ENCODE results near the gene TMIGD2. TPM values are rescaled to one million over a fixed set of nuclear protein-coding genes. Genes with fewer than 3 reads are reported as not detected.
"Not testable (repeated sequence)": the region's sequence is repeated elsewhere in the genome, so short reads cannot be mapped to it uniquely, and the experiment has no call there.

Gene TMIGD2
- total and polyA plus RNA-seq, 5 donors from 2014 or later: 4.8 to 17.1 (median 5.4) TPM

DNA sequence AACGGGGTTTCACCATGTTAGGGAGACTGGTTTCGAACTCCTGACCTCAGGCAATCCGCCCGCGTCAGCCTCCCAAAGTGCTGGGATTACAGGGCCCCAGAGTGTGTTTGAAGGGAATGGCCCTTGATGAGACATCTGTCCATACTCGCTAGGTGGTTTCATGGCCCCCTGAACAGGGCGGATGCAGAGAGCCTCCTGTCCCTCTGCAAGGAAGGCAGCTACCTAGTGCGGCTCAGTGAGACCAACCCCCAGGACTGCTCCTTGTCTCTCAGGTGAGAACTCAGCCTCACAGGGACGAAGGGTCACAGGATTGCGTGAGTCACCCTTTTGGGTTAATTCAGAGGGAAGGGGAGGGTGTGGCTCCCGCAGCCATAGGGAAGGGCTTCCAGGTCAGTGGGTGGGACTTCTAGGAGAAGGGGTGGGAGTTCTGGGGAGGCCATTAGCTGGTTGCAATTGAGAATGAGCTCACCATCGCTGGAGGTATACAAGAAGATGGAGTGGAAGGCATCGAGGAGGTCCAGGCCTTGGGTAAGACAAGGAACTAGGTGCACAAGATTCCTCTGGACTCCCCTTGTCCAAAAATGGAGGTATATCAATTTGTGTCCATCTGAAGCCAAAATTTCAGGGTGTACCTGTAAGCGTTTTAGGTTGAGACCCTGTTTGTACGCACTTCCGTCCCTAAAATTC lies 14.0 kb downstream of the TMIGD2 start:
- H3K27me3 Mint-ChIP-seq: peaks cover 6% of the 10 kb centered on the region
- no peaks in the 10 kb centered on the region for H3K4me1 Mint-ChIP-seq
- H3K27ac ChIP-seq (ENCODE audit: insufficient read depth, low read length, poor library complexity, severe bottlenecking): no peak overlapping the region
- H3K9me3 Mint-ChIP-seq: no peaks in the 10 kb centered on the region
- no peaks in the 10 kb centered on the region for H3K36me3 ChIP-seq (ENCODE audit: control insufficient read depth, insufficient read depth, low read length)
- H3K4me3 Mint-ChIP-seq: no peak overlapping the region
- H3K9me3 ChIP-seq (ENCODE audit: control insufficient read depth in 2 of 2, low read length in 2 of 2): no peaks in the 10 kb centered on the region
- H3K27ac Mint-ChIP-seq: no peak overlapping the region
- no peak overlapping the region for H3K4me3 ChIP-seq (ENCODE audit: low read depth, low read length)
- H3K27me3 ChIP-seq (ENCODE audit: control insufficient read depth, insufficient read depth, low read length): no peaks in the 10 kb centered on the region
- no peaks in the 10 kb centered on the region for H3K36me3 Mint-ChIP-seq
- DNase-seq: no peak
- H3K4me1 ChIP-seq (ENCODE audit: control insufficient read depth, insufficient read depth, low read length, poor library complexity, severe bottlenecking): no peaks in the 10 kb centered on the region
- ATAC-seq (ENCODE audit: low read depth in 2 of 2): no peak

DNA sequence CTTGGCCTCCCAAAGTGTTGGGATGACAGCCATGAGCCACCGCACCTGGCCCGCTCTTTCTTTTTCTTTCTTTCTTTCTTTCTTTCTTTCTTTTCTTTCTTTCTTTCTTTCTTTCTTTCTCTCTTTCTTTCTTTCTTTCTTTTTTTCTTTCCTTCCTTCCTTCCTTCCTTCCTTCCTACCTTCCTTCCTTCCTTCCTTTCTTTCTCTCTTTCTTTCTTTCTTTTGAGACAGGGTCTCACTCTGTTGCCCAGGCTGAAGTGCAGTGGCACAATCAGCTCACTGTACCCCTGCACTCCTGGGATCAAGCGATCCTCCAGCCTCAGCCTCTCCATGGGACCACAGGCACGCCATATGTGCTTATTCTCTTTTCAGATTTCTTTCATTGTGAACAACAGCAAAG lies 16.0 kb downstream of the TMIGD2 start:
- not testable (repeated sequence) for H3K4me1 Mint-ChIP-seq; H3K27ac Mint-ChIP-seq; H3K9me3 Mint-ChIP-seq; H3K36me3 ChIP-seq (ENCODE audit: control insufficient read depth, insufficient read depth, low read length); DNase-seq; H3K36me3 Mint-ChIP-seq; H3K27me3 ChIP-seq (ENCODE audit: control insufficient read depth, insufficient read depth, low read length); H3K4me3 ChIP-seq (ENCODE audit: low read depth, low read length); H3K4me3 Mint-ChIP-seq; H3K4me1 ChIP-seq (ENCODE audit: control insufficient read depth, insufficient read depth, low read length, poor library complexity, severe bottlenecking); H3K9me3 ChIP-seq (ENCODE audit: control insufficient read depth in 2 of 2, low read length in 2 of 2); H3K27ac ChIP-seq (ENCODE audit: insufficient read depth, low read length, poor library complexity, severe bottlenecking); ATAC-seq (ENCODE audit: low read depth in 2 of 2)
- peaks cover 13% of the 10 kb centered on the region for H3K27me3 Mint-ChIP-seq

DNA sequence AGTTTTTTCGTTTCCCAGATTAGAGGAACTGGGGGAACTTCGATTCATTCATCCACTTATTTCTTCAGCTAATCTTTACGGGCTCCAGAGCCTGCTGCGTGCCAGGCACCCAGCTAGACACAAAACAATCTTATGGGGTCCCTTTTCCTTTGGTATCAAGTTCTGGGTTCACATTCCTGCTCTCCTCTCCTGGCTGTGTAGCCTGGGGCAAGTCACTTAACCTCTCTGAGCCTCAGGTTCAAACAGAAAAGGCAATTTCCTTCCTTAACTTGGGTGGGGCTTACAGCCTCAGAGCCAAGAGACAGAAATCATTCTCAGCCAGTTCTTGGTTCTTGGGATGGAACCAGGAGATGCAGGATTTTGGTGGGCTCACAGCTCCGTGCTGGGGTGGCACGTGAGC lies 17.2 kb downstream of the TMIGD2 start:
- no peak overlapping the region for H3K27ac Mint-ChIP-seq
- Histone ChIP-seq H3K9me3 (ENCODE audit: control insufficient read depth in 2 of 2, low read length in 2 of 2) (no peaks in the 10 kb centered on the region), H3K4me3 (ENCODE audit: low read depth, low read length) (no peak overlapping the region), H3K27me3 (ENCODE audit: control insufficient read depth, insufficient read depth, low read length) (peaks cover 1% of the 10 kb centered on the region), H3K4me1 (ENCODE audit: control insufficient read depth, insufficient read depth, low read length, poor library complexity, severe bottlenecking) (peaks cover under 1% of the 10 kb centered on the region), H3K36me3 (ENCODE audit: control insufficient read depth, insufficient read depth, low read length) (no peaks in the 10 kb centered on the region), H3K27ac (ENCODE audit: insufficient read depth, low read length, poor library complexity, severe bottlenecking) (no peak overlapping the region)
- H3K9me3 Mint-ChIP-seq: no peaks in the 10 kb centered on the region
- H3K4me3 Mint-ChIP-seq: no peak overlapping the region
- peaks cover 25% of the 10 kb centered on the region for H3K27me3 Mint-ChIP-seq
- DNase-seq (no peak), ATAC-seq (ENCODE audit: low read depth in 2 of 2) (no peak)
- H3K36me3 Mint-ChIP-seq: no peaks in the 10 kb centered on the region
- H3K4me1 Mint-ChIP-seq: peaks cover 0 to under 1% (median 0%) of the 10 kb centered on the region in 4 donors

DNA sequence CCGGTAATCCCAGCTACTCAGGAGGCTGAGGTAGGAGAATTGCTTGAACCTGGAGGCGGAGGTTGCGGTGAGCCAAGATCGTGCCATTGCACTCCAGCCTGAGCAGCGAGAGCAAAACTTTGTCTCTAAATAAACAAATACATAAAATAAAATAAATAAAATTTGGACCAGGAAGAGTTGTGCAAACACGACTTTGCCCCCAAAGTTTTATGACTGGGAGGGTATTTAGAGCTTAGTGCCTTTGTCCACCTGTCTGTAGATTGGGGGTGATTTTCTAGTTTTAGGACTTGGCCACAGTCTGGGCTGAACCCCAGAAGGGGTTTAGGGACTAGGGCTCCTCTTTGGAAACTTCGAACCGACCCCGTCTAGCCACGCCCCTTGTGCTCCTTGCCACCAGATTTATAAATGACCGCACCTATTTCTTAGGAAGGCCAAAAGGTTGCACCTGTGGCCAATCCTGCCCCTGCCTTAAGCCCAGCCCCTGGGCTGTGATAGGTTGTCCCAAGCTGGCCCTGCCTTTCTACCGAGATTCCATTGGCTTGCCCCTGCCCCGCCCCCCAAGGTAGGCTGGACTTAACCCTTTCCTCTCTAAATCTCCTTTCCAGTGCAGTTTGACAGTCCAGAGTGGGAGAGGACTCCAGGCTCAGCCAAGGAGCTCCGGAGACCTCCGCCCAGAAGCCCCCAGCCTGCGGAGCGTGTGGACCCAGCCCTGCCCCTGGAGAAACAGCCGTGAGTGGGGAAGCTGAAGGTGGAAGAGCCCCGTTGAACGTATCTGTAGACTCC lies 17.8 kb downstream of the TMIGD2 start:
- Histone ChIP-seq H3K27me3 (ENCODE audit: control insufficient read depth, insufficient read depth, low read length) (peaks cover 1% of the 10 kb centered on the region), H3K36me3 (ENCODE audit: control insufficient read depth, insufficient read depth, low read length) (no peaks in the 10 kb centered on the region), H3K27ac (ENCODE audit: insufficient read depth, low read length, poor library complexity, severe bottlenecking) (no peak overlapping the region), H3K9me3 (ENCODE audit: control insufficient read depth in 2 of 2, low read length in 2 of 2) (no peaks in the 10 kb centered on the region), H3K4me1 (ENCODE audit: control insufficient read depth, insufficient read depth, low read length, poor library complexity, severe bottlenecking) (peaks cover 7% of the 10 kb centered on the region), H3K4me3 (ENCODE audit: low read depth, low read length) (no peak overlapping the region)
- Mint-ChIP-seq H3K36me3 (no peaks in the 10 kb centered on the region), H3K4me3 (no peak overlapping the region), H3K4me1 (peaks cover 0 to 4% (median 0%) of the 10 kb centered on the region in 4 donors), H3K27me3 (peaks cover 29% of the 10 kb centered on the region), H3K27ac (no peak overlapping the region), H3K9me3 (no peaks in the 10 kb centered on the region)
- ATAC-seq (ENCODE audit: low read depth in 2 of 2) (no peak), DNase-seq (no peak)

DNA sequence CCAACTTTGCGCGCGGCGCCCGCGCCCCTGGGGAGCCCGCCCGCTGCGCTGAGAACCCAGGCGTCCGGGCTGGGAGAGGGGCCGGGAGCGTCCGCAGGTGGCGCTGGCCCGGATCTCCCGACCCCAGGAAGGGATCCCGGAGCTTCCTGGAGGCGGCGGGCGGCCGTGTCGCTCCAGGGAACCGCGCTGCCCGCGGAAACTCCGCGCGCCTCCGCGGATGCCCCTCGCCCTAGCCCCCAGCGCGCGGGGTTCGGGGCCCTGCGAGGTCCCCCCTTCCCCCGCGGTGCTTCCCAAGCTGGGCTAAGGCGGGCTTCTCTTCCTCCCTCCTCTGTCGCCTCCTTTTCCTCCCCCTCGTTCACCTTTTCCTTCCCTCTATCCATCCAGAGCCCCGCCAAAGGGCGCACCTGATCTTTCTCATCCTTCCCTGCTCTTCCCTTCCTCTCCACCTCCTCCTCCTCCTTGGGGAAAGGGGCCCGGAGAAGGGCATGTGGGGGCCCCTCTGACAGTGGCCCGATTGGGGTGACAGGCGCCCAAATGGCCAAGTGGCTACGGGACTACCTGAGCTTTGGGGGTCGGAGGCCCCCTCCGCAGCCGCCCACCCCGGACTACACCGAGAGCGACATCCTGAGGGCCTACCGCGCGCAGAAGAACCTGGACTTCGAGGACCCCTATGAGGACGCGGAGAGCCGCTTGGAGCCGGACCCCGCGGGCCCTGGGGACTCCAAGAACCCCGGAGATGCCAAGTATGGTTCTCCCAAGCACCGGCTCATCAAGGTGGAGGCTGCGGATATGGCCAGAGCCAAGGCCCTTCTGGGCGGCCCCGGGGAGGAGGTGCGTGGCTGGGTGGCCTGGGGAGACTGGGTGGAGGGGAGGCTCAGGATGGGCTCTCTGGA lies 22.4 kb downstream of the TMIGD2 start:
- Histone ChIP-seq H3K27me3 (ENCODE audit: control insufficient read depth, insufficient read depth, low read length) (peaks cover 1% of the 10 kb centered on the region), H3K9me3 (ENCODE audit: control insufficient read depth in 2 of 2, low read length in 2 of 2) (no peaks in the 10 kb centered on the region), H3K4me1 (ENCODE audit: control insufficient read depth, insufficient read depth, low read length, poor library complexity, severe bottlenecking) (peaks cover 14% of the 10 kb centered on the region), H3K27ac (ENCODE audit: insufficient read depth, low read length, poor library complexity, severe bottlenecking) (no peak overlapping the region), H3K4me3 (ENCODE audit: low read depth, low read length) (no peak overlapping the region), H3K36me3 (ENCODE audit: control insufficient read depth, insufficient read depth, low read length) (no peaks in the 10 kb centered on the region)
- H3K27me3 Mint-ChIP-seq: peaks cover 35% of the 10 kb centered on the region
- peaks cover 0 to 9% (median 0%) of the 10 kb centered on the region in 4 donors for H3K4me1 Mint-ChIP-seq
- DNase-seq: no peak
- no peak overlapping the region for H3K4me3 Mint-ChIP-seq
- no peak overlapping the region for H3K27ac Mint-ChIP-seq
- H3K36me3 Mint-ChIP-seq: no peaks in the 10 kb centered on the region
- peaks cover 0 to 2% (median 0%) of the 10 kb centered on the region in 7 donors for H3K9me3 Mint-ChIP-seq
- no peak for ATAC-seq (ENCODE audit: low read depth in 2 of 2)

DNA sequence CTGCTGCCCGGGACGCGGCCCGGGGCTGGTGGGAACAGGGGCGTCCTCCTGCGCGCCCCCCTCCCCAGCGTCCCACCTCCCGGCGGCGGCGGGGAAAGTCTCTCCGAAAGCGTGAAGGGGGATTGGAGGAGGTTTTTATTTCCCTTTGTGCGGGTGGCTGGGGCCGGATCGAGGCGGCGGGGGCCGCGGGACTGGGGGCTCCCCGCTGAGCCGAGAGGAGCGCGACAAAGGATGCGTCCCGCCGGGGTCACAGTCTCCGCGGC lies 23.0 kb downstream of the TMIGD2 start:
- peaks cover 14% of the 10 kb centered on the region for H3K4me1 ChIP-seq (ENCODE audit: control insufficient read depth, insufficient read depth, low read length, poor library complexity, severe bottlenecking)
- no peak for ATAC-seq (ENCODE audit: low read depth in 2 of 2)
- DNase-seq: no peak
- no peak overlapping the region for H3K27ac ChIP-seq (ENCODE audit: insufficient read depth, low read length, poor library complexity, severe bottlenecking)
- no peaks in the 10 kb centered on the region for H3K36me3 ChIP-seq (ENCODE audit: control insufficient read depth, insufficient read depth, low read length)
- Mint-ChIP-seq H3K9me3 (peaks cover 0 to 2% (median 0%) of the 10 kb centered on the region in 7 donors), H3K4me3 (no peak overlapping the region), H3K36me3 (no peaks in the 10 kb centered on the region), H3K27me3 (peaks cover 35% of the 10 kb centered on the region), H3K27ac (no peak overlapping the region), H3K4me1 (peaks cover 0 to 9% (median 0%) of the 10 kb centered on the region in 4 donors)
- peaks cover 1% of the 10 kb centered on the region for H3K27me3 ChIP-seq (ENCODE audit: control insufficient read depth, insufficient read depth, low read length)
- no peaks in the 10 kb centered on the region for H3K9me3 ChIP-seq (ENCODE audit: control insufficient read depth in 2 of 2, low read length in 2 of 2)
- H3K4me3 ChIP-seq (ENCODE audit: low read depth, low read length): no peak overlapping the region

DNA sequence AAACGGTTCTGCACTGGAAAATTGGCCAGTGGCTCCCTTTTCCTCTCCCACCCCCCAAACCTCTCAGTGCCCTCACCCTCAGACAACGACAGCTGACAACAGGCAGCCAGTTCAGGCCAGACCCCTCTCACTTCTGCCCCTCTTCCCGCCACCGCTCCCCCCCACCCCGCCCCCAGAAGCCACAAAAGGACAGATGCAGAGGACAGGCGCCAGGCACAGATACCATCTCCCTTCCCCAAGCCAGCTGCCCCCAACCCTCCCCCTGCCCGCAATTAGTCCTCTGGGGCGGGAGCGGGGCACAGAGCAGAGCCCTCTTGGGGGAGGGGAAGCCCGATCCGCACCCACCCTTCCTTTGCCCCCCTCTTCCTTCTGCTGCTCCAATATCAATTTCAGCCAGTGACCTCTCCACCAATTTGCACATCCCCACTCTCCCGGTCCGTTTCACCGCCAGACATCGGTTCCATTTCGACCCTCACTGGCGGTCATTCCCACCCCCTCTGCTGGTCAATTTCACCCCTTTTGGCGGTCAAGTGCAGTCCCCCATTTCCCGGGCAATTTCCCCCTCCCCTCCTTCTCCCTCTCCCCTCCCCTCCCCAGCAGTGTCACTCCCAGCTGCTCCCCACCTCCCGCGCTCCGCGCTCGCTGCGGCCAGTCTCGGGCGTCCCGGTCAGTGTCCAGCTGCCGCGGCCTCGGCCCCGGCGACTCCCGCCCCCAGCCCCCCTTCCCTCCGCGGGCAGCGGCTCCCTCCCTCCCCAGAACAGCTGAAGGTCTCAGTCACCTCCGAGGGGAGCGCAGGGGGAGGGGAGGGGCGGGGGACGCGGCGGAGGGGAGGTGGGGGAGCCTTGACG lies 23.5 kb downstream of the TMIGD2 start, which contains the start of gene SHD:
Gene SHD, plus strand, starts transcription at position 848 of the 848 bp plus-strand sequence. CDS start 798 bp downstream, outside the sequence.
- H3K27me3 Mint-ChIP-seq: peaks cover 35% of the 10 kb centered on the region
- ATAC-seq (ENCODE audit: low read depth in 2 of 2) (no peak), DNase-seq (no peak)
- peak within 1 kb of the TSS in 1 of 4 donors; percentile 21 for H3K4me3 Mint-ChIP-seq
- peak within 1 kb of the TSS in 1 of 3 donors; percentile 52 for H3K27ac Mint-ChIP-seq
- Histone ChIP-seq H3K9me3 (ENCODE audit: control insufficient read depth in 2 of 2, low read length in 2 of 2) (no peaks in the 10 kb centered on the region), H3K27me3 (ENCODE audit: control insufficient read depth, insufficient read depth, low read length) (peaks cover 1% of the 10 kb centered on the region), H3K4me3 (ENCODE audit: low read depth, low read length) (no peak within 1 kb of the TSS), H3K27ac (ENCODE audit: insufficient read depth, low read length, poor library complexity, severe bottlenecking) (no peak within 1 kb of the TSS), H3K4me1 (ENCODE audit: control insufficient read depth, insufficient read depth, low read length, poor library complexity, severe bottlenecking) (peaks cover 14% of the 10 kb centered on the region), H3K36me3 (ENCODE audit: control insufficient read depth, insufficient read depth, low read length) (no peaks in the 10 kb centered on the region)
- peaks cover 0 to 9% (median 0%) of the 10 kb centered on the region in 4 donors for H3K4me1 Mint-ChIP-seq
- no peaks in the 10 kb centered on the region for H3K36me3 Mint-ChIP-seq
- H3K9me3 Mint-ChIP-seq: peaks cover 0 to 2% (median 0%) of the 10 kb centered on the region in 7 donors

Measured in CD4-positive, CD25-positive, alpha-beta regulatory T cell (primary cell).